MCF 10A (cell line): Measurements from ENCODE around the gene ZNF407. TPM values are rescaled to one million over a fixed set of nuclear protein-coding genes. Genes with fewer than 3 reads are reported as not detected.

Source experiments
- BruUV-seq: library from RNA; stranded (reverse); fragments of 400-500 nt; replicated peaks from 2 replicates; lab custom pipeline; 2021; lab: Mats Ljungman, UMichigan
- CTCF ChIA-PET: fragments of 300-600 bp; sonication (Branson Sonifier 250); formaldehyde crosslinking; extraction: SDS; loops from one replicate; lab custom pipeline; 2021; ENCODE audit warnings: antibody characterized with exemption, inconsistent platforms; lab: Yijun Ruan, JAX
- POLR2A ChIA-PET: fragments of 300-600, 350-650 bp; sonication (Branson Sonifier 250); formaldehyde crosslinking; extraction: SDS; loops from one replicate; lab custom pipeline; 2020; ENCODE audit warnings: antibody characterized with exemption, inconsistent platforms; lab: Yijun Ruan, JAX
- DNase-seq: peaks from one replicate; pipeline ENCODE4 v3.0.0-alpha.2; 2018; ENCODE audit not compliant: unreplicated experiment
- H3K27ac Mint-ChIP-seq: one replicate; pipeline ENCODE4 v1.8.0; 2022; ENCODE audit warnings: mild to moderate bottlenecking, low read depth, mixed read lengths; ENCODE audit not compliant: unreplicated experiment
- H3K27me3 Mint-ChIP-seq: one replicate; pipeline ENCODE4 v1.8.0; 2022; ENCODE audit warnings: mixed read lengths; ENCODE audit not compliant: insufficient read depth, unreplicated experiment
- H3K36me3 Mint-ChIP-seq: one replicate; pipeline ENCODE4 v1.8.0; 2022; ENCODE audit warnings: mild to moderate bottlenecking, moderate library complexity, mixed read lengths; ENCODE audit not compliant: insufficient read depth, unreplicated experiment
- H3K4me1 Mint-ChIP-seq: one replicate; pipeline ENCODE4 v1.8.0; 2022; ENCODE audit warnings: mixed read lengths; ENCODE audit not compliant: insufficient read depth, unreplicated experiment
- H3K4me3 Mint-ChIP-seq: one replicate; pipeline ENCODE4 v1.8.0; 2022; ENCODE audit warnings: mild to moderate bottlenecking, moderate library complexity, mixed read lengths; ENCODE audit not compliant: unreplicated experiment
- H3K9me3 Mint-ChIP-seq: one replicate; pipeline ENCODE4 v1.8.0; 2022; ENCODE audit warnings: mixed read lengths; ENCODE audit not compliant: unreplicated experiment
- intact Hi-C: fragments of 100-400 bp; cut with micrococcal nuclease; formaldehyde crosslinking; loops from 2 replicates; pipeline ENCODE4 v1.14.1; 2022
- total RNA-seq: library from RNA; stranded (reverse); gene quantifications from 2 replicates; pipeline ENCODE4 v1.2.3, GENCODE V29; 2022
- TF ChIP-seq, protein P1 (sequence below): fragments of 200-600 bp; IDR thresholded peaks from one replicate; pipeline ENCODE4 v1.8.0; 2022; ENCODE audit warnings: antibody characterized with exemption, mild to moderate bottlenecking; ENCODE audit not compliant: unreplicated experiment

The ZNF407 gene
- total RNA-seq, 1 experiment from 2014 or later, result 9.5 TPM

DNA sequence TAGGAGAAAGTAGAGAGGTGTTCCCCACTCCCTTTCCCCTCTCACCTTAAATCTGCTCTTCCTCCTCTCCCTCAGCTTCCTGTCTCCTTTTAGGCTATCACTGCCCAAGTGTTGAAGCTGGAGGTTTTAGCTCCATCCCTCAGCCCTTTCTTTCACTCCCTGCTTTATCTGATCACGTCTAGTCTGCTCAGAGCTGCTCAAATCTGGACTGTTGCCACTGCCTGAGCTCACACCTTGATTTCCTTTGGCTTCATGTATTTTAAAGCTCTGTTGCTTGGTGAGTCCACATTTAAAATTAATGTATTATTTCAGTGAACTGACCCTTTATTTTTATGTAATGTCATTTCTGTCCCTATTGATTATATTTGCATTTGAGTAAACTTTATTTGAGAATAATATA is 374.7 kb downstream of the ZNF407 start:
- CTCF ChIA-PET, result interaction anchor here (0.7 kb wide), 1 partner anchor 13 kb away, joined by 3 read pairs; no protein-coding TSS in a partner anchor
- peaks cover 10% of the 10 kb centered on the region for H3K36me3 Mint-ChIP-seq
- no peak for DNase-seq
- H3K27me3 Mint-ChIP-seq, result no peaks in the 10 kb centered on the region
- TF ChIP-seq, protein P1, sequence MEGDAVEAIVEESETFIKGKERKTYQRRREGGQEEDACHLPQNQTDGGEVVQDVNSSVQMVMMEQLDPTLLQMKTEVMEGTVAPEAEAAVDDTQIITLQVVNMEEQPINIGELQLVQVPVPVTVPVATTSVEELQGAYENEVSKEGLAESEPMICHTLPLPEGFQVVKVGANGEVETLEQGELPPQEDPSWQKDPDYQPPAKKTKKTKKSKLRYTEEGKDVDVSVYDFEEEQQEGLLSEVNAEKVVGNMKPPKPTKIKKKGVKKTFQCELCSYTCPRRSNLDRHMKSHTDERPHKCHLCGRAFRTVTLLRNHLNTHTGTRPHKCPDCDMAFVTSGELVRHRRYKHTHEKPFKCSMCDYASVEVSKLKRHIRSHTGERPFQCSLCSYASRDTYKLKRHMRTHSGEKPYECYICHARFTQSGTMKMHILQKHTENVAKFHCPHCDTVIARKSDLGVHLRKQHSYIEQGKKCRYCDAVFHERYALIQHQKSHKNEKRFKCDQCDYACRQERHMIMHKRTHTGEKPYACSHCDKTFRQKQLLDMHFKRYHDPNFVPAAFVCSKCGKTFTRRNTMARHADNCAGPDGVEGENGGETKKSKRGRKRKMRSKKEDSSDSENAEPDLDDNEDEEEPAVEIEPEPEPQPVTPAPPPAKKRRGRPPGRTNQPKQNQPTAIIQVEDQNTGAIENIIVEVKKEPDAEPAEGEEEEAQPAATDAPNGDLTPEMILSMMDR, result no peak
- no peak overlapping the region for H3K27ac Mint-ChIP-seq
- no peak overlapping the region for H3K4me3 Mint-ChIP-seq
- no TSS peak for BruUV-seq
- intact Hi-C loops, result no loop called here
- peaks cover 5% of the 10 kb centered on the region for H3K9me3 Mint-ChIP-seq
- POLR2A ChIA-PET, result interaction anchor here (0.8 kb wide), 1 partner anchor 282 kb away, joined by 3 read pairs; no protein-coding TSS in a partner anchor
- H3K4me1 Mint-ChIP-seq, result no peaks in the 10 kb centered on the region

DNA sequence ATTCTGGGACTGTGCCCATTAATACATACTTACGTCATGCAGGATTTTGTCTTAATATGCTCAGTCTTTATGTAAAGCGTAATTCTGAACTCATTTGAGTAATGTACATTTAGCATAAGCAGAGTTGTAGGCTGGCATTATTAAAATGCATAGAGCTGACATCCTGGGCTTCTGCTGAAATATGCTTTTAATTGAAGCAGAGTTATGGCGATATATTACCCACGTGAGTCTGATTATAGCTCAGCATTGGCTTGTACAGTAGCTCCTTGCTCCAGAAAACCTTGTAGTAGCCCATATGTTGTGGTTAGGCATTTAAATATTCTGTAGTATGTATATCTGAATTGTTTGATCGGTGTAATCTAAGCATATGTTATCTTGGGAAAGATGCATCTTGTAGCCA is 377.3 kb downstream of the ZNF407 start:
- POLR2A ChIA-PET, result no interaction called here
- intact Hi-C loops, result no loop called here
- TF ChIP-seq, protein P1, result no peak
- no peaks in the 10 kb centered on the region for H3K27me3 Mint-ChIP-seq
- no peak for DNase-seq
- H3K9me3 Mint-ChIP-seq, result no peaks in the 10 kb centered on the region
- H3K4me1 Mint-ChIP-seq, result no peaks in the 10 kb centered on the region
- H3K27ac Mint-ChIP-seq, result no peak overlapping the region
- H3K4me3 Mint-ChIP-seq, result no peak overlapping the region
- CTCF ChIA-PET, result interaction anchor here (0.6 kb wide), 1 partner anchor 358 kb away, joined by 5 read pairs; no protein-coding TSS in a partner anchor
- BruUV-seq, result no TSS peak
- H3K36me3 Mint-ChIP-seq, result peaks cover 13% of the 10 kb centered on the region

DNA sequence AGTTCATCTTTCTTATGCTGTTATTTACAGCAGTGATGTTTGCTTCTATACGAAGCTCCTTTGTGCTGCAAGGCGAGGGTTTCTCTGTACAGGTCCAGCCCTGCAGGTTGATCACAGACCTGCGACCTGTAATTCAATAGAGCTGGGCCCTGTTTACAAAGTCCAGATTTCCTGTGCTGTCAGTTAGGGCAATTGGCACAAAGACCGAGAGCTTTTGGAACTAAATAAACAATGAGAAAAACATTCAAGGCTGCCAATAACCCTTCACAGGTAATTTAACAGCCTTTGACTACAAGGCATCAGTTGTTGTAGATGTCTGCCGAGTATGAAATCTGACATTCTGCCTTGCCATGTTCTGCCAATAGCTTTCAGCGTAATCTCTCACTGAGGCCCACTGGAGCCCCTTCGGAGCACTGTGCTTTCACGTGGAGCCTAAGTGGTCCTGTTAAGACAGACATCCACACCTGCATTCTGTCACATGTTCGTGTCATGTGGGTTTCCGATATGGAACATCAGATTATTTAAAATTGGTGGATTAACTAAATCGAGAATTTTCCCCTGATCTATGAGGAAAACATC is 378.8 kb downstream of the ZNF407 start:
- H3K4me3 Mint-ChIP-seq, result no peak overlapping the region
- BruUV-seq, result no TSS peak
- H3K9me3 Mint-ChIP-seq, result no peaks in the 10 kb centered on the region
- no peaks in the 10 kb centered on the region for H3K4me1 Mint-ChIP-seq
- ChIA-PET POLR2A (interaction anchor here (0.5 to 0.9 kb wide), 4 partner anchors 10 to 1356 kb away, joined by 3 to 4 read pairs (median 3); no protein-coding TSS in a partner anchor), CTCF (no interaction called here)
- H3K27ac Mint-ChIP-seq, result no peak overlapping the region
- intact Hi-C loops, result no loop called here
- H3K27me3 Mint-ChIP-seq, result no peaks in the 10 kb centered on the region
- peaks cover 13% of the 10 kb centered on the region for H3K36me3 Mint-ChIP-seq
- no peak for DNase-seq
- TF ChIP-seq, protein P1, result no peak

- H3K36me3 Mint-ChIP-seq, result peaks cover 13% of the 10 kb centered on the region
- H3K27me3 Mint-ChIP-seq, result no peaks in the 10 kb centered on the region
- H3K4me1 Mint-ChIP-seq, result no peaks in the 10 kb centered on the region
- ChIA-PET POLR2A (no interaction called here), CTCF (interaction anchor here (0.7 kb wide), 1 partner anchor 1373 kb away, joined by 3 read pairs; no protein-coding TSS in a partner anchor)
- BruUV-seq, result no TSS peak
- H3K9me3 Mint-ChIP-seq, result no peaks in the 10 kb centered on the region
- no peak overlapping the region for H3K27ac Mint-ChIP-seq
- TF ChIP-seq, protein P1, result no peak
- DNase-seq, result no peak
- H3K4me3 Mint-ChIP-seq, result no peak overlapping the region
- intact Hi-C loops, result no loop called here
These were observed 379.4 kb downstream of the ZNF407 start for GRCh38 chr18:74977041-74977440.
